ENCODE results near the gene SLC16A1.
A peak's percentile ranks its signal among the peaks of the same experiment; 100 is the strongest.
"Not testable (repeated sequence)": the region's sequence is repeated elsewhere in the genome, so short reads cannot be mapped to it uniquely, and the experiment has no call there.

Gene SLC16A1

DNA sequence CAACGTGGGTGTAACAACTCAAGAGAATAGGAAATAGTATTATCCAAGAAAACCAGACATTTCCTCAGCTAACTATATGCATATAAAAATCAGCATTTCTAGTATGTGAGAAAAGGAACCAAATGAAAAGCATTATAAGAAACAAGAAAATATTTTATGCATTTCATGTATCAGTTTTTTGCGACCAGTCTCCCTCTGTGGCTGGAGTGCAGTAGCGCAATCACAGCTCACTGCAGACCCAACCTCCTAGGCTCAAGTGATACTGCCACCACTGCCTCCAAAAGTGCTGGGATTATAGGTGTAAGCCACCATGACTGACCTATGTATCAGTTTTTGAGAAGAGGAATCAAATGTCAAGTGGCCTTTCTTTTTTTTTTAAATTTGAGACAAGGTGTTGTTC is 31.0 kb downstream of the SLC16A1 start:
- DNase-seq (ENCODE audit: low read depth in 2 of 2), result no peak

DNA sequence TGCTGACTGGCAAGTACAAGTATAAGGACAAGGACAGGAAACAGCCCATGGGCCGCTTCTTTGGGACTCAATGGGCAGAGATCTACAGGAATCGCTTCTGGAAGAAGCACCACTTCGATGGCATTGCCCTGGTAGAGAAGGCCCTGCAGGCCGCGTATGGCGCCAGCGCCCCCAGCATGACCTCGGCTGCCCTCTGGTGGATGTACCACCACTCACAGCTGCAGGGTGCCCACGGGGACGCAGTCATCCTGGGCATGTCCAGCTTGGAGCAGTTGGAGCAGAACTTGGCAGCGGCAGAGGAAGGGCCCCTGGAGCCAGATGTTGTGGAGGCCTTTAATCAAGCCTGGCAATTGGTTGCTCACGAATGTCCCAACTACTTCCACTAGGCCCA is 32.0 kb downstream of the SLC16A1 start:
- DNase-seq (ENCODE audit: low read depth in 2 of 2), result no peak

DNA sequence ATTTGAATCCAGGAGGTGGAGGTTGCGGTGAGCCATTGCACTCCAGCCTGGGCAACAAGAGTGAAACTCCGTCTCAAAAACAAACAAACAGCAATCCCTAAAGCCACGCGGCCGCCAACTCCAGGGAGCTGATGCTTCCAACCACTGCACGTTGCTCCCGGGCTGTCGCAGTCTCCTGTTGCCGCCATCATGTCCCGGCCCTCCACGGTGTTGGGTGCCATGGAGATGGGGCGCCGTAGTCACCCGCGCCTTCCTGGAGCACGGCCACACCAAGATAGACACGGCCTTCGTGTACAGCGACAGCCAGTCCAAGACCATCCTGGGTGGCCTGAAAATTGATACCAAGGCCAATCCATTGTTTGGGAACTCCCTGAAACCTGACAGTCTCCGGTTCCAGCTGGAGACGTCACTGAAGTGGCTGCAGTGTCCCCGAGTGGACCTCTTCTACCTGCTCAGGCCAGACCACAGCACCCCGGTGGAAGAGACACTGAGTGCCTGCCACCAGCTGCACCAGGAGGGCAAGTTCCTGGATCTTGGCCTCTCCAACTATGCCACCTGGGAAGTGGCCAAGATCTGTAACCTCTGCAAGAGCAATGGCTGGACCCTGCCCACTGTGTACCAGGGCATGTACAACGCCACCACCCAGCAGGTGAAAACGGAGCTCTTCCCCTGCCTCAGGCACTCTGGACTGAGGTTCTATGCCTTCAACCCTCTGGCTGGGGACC is 32.6 kb downstream of the SLC16A1 start:
- DNase-seq (ENCODE audit: low read depth in 2 of 2), result no peak

DNA sequence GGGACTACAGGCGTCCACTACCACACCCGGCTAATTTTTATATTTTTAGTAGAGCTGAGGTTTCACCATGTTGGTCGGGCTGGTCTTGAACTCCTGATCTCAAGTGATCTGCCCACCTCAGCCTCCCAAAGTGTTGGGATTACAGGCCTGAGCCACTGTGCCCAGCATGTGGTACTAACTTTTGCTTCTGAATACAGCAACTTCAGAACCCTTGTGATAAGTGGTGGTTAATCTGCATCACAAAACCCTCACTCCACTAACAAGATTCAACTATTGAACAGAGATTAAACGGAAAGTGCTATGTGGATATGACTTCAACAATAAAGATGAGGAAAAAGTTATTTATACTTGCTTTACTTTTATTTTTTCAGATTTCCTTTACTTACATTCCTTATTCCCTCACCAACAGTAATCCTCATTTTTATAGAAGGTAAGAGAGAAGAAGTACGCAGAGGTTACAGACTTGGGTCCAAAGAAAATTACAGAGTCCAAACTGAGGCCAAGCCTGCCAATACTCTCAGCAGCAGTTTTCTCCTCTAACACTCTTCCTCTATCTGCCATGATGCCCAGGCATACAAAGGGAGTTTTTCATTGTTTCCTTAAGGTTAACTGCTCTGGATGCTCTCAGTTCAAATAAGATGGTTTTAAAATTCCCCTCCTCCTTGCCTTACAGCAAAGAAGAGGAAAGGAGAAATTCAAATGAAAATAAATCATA is 44.3 kb downstream of the SLC16A1 start:
- DNase-seq (ENCODE audit: low read depth in 2 of 2), result no peak

DNA sequence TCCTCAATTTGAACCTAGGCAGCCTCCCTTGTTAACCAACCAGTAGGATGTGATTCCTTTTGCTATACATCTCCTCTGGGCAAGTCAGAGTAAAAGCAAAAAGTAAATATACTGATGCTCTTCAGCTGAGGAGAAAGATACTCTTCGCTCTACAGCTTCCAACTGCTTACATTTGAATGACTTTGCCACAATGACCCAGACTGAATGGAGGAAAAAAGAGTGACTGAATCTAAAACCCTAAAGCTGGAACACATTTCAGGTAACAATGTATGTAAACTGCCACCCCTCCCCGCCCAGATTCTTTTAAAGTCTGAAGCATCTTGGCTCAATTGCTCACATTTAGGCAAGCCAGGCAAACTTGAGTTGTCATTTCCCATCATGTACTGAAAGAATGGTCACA is 46.1 kb downstream of the SLC16A1 start:
- DNase-seq (ENCODE audit: low read depth in 2 of 2), result no peak

DNA sequence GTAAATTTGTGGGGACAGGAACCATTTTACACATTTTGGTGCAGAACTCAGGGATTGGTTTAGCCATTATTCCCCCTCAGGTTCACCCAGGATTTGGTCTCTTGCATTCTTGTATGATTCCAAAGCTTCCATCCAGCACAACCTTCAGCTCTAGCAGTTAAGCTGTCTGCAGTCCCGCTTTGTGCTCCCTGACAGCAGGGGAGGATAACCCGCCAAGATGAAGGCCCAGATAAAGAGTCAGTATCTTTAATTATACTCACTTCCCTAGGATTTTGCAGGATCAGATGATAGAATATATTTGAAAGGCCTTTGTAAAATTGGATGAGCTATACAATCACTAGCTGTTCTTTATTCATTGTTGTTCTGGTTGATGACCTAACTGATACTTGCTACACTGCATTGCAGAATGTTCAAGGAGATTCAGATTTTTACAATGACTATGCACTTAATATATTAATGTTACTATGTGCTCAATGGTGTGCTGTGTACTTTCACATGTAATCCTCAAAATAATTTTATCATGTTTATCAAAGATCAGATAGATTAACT is 49.8 kb downstream of the SLC16A1 start:
- DNase-seq (ENCODE audit: low read depth in 2 of 2), result no peak

DNA sequence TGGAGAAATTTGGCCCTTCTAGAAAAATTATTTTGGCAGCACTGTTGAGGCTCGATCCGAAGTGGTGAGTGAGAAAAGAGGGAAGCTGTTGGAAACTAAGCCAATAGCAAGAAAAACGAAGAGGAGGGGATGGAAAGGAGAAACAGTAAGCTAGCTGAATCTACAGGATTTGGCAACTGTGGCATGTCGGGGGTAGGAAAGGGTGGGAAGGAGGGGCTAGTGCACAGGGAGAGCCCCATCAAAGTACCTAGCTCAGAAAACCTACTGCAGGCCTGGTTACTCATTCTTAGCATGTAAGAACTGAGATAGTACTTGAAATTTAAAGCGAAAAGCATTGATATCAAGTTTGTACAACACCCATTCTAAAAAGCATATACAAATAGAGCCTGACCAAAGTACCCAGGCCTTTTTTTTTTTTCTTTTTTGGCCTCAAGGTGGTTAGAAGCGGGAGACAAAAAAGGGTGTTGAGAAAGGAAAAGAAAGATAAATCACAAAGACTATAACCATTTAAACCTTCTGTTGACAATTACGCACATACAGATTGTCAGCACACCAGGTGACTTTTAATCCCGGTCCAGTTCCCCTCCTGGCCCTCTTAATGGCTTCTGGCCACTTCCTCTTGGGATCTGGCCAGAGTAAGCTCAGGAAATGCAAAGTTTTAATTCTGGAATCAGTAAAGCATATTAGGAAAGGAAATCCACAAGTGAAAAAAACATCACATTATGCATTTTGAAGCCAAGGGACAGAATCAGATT is 50.4 kb downstream of the SLC16A1 start:
- DNase-seq (ENCODE audit: low read depth in 2 of 2), result no peak

DNA sequence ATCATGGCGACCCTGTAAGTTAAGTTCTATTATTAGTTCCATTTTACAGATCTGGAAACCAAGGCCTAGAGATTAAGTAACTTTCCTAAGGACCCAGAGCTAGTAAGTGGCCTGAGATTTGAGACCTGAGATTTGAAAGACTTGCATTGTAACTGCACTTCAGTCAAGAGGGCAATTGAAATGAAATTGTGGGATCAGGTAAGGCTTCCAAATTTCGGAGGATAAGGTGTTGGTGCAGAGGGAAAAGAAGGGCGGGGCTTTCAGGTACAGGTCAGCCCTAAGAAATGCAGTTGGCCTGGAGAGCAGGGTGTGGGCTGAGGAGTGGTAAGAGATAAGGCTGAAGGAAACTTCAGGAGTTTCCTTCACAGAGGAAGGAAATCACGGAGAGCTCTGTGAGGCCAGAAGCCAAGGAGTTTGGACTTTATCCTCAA is 51.1 kb downstream of the SLC16A1 start:
- no peak for DNase-seq (ENCODE audit: low read depth in 2 of 2)

DNA sequence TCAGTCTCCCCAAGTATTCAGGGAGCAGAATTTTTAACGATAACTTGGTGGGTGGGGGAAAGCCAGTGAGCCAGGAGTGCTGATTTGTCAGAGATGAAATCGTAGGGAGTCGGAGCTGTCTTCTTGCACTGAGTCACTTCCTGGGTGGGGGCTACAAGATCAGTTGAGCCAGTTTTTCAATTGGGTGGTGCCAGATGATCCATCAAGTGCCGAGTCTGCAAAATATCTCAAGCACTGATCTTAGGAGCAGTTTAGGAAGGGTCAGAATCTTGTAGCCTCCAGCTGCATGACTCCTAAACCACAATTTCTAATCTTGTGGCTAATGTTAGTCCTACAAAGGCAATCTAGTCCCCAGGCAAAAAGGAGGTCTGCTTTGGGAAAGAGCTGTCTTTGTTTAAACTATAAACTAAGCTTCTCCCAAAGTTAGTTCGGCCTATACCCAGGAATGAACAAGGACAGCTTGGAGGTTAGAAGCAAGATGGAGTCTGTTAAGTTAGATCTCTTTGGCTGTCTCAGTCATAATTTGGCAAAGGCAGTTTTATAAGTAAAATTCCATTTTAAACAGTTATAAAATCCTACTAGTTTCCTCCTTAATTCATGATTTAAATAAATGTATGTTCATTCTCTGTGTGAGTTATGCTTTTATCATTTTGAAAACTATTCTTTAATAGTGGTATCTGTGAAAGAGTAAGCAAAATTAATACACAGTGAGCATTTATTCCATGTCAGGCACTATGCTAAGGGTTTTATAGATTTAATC is 51.7 kb downstream of the SLC16A1 start:
- peak; percentile 41 to 48 for DNase-seq (ENCODE audit: low read depth in 2 of 2)

DNA sequence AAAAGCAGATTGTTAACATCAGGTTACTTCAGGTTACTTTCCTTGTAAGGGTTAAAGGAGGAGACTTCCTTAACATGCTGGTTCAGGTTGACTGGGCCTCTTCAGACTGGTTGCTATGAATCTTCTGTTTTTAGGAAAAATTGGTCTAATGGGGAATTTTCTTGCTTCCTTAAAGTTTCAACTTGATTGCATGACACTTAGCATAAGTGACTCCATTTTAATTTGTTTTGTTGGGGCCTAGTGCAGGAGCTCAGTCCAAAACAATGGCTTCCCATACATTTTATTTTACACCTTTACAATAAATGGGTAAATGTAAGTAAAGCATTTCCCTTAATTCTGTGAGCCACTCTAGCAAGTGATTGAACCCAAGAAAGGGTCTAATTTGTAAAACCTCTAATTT is 53.8 kb downstream of the SLC16A1 start:
- no peak for DNase-seq (ENCODE audit: low read depth in 2 of 2)

DNA sequence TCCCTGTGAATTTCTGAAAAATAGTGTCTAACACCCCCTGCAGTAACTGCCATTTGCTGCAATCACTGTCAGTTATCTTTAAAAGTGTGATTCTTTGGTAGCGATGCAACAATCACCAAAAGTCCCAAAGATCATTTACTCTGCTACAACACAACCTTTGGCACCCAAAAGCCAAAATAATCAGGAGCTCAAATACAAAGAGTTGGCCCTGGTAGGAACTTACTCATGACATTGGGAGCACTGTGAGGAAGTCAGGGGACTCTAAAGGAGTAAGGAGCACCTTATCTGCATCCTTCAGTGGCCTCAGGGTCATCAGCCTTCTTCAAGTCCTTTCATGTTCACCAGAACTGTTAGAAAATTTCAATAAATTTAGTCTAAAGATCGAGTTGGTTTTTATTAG is 54.6 kb downstream of the SLC16A1 start:
- DNase-seq (ENCODE audit: low read depth in 2 of 2), result no peak

DNA sequence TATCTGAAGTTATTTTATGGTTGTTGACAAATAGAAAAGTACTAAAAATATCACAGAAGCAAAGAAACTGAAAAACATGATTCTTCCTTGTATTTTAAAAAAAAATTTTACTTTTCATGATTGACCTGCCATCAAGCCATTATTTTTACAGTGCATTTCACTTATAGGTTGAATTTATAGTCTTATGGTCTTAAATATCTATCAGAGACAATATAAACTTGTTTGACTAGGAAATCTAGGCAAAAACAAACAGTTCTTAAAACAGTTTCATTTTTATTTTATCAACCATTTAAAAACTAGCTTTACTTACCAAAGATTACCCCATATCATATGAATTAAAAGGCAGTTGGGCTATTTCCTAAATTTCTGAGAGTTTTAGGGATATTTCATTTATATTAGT is 59.2 kb downstream of the SLC16A1 start:
- no peak for DNase-seq (ENCODE audit: low read depth in 2 of 2)

DNA sequence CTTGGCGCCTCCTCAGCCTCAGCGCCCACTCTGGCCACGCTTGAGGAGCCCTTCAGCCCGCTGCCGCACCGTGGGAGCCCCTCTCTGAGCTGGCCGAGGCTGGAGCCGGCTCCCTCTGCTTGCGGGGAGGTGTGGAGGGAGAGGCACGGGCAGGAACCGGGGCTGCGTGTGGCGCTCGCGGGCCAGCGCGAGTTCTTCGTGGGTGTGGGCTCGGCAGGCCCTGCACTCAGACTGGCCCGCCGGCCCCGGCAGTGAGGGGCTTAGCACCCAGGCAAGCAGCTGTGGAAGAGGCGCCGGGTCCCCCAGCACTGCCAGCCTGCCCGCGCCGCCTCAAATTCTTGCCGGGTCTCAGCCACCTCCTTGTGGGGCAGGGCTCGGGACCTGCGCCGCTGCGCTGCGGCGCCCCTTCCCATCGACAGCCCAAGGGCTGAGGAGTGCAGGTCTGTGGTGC is 61.4 kb downstream of the SLC16A1 start:
- DNase-seq (ENCODE audit: low read depth in 2 of 2), result no peak

DNA sequence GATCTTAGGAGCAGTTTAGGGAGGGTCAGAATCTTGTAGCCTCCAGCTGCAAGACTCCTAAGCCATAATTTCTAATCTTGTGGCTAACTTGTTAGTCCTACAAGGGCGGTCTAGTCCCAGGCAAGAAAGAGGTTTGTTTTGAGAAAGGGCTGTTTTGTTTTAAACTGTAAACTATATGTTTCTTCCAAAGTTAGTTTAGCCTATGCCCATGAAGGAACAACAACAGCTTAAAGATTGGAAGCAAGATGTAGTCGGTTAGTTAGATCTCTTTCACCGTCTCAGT is 62.0 kb downstream of the SLC16A1 start:
- DNase-seq (ENCODE audit: low read depth in 2 of 2), result no peak

DNA sequence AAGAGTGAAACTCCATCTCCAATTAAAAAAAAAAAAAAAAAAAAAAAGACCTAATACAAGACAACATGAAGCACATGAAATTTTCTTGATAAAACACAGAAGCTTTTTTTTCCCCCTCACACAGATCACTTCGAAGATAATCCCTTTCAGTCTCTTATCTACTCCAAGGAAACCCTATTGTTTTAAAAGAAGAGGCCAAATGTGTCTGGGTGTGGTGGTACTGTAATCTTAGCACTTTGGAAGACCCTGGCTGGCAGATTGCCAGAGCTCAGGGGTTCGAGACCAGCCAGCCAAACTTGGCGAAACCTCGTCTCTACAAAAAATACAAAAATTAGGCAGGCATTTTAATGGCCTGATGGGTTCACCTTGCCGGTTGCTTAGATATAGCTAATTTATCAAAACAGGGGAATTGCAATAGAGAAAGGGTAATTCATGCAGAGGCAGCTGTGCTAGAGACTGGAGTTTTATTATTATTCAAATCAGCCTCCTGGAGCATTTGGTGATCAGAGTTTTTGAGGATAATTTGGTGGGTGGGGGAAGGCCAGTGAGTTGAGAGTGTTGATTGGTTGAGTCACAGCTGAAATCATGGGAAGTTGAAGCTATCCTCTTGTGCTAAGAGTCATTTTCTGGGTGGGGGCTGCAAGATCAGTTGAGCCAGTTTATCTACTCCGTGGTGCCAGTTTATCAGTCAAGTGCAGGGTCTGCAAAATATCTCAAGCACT is 62.5 kb downstream of the SLC16A1 start:
- DNase-seq (ENCODE audit: low read depth in 2 of 2), result no peak

DNA sequence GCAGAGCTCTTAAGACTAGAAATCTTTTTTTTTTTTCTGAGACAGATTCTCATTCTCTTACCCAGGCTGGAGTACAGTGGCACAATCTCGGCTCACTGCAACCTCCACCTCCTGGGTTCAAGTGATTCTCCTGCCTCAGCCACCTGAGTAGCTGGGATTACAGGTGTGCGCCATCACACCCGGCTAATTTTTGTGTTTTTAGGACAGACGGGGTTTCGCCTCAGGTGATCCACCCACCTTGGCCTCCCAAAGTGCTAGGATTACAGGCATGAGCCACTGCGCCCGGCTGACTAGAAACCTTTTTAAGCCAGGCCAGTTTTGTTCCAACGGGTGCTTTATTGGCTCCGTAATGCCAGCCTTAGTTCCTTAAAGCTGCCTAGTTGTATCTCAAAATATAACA is 66.1 kb downstream of the SLC16A1 start:
- not testable (repeated sequence) for DNase-seq (ENCODE audit: low read depth in 2 of 2)

DNA sequence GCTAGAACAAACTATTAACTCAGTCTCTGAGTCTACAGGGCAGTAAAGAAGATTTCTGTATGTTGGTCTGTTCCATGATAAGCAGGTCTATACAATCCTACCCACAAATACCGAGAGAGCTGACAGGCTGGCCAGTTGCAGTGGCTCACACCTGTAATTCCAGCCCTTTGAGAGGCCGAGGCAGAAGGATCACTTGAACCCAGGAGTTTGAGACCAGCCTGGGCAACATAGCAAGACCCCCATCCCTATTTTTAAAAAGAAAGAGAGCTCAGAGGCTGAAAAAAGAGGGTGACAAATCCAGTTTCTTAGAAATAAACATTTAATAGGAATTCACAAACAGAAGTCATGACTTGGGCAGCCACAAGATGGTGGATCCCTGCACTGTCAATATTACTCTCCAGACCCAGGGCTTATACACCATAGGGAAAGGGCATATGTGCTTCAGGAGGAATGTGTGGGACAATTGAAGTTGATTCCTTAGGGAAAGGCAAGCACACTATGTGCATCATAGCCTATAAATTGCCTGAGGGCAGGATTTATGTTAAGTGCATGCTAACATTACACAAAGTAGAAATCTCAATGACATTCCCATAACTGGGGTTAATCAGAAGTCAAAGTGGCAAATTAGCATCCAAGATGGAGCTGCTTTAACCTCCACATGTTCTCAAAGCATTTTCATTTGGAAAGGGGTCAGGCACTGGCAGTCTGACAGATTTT is 66.8 kb downstream of the SLC16A1 start:
- DNase-seq (ENCODE audit: low read depth in 2 of 2), result no peak

DNA sequence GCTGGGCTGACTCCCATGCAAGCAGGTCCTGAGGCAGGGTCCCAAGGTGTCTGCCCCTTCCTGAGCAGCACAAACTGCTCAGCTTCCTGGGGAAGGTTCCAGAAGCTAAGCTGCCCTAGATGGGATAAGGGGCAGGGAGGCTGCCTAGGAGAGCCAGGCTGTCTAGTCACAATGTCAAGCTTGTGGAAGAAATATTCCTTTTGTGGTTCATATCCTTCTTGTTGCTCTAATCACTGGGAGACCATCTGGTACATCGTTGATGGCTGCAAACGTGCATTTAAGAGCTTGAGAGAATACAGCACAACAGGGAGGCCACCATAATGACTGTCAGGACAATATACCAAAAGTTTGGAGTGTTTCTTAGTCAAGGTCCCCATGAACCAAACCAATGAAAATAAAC is 67.4 kb downstream of the SLC16A1 start:
- DNase-seq (ENCODE audit: low read depth in 2 of 2), result no peak

DNA sequence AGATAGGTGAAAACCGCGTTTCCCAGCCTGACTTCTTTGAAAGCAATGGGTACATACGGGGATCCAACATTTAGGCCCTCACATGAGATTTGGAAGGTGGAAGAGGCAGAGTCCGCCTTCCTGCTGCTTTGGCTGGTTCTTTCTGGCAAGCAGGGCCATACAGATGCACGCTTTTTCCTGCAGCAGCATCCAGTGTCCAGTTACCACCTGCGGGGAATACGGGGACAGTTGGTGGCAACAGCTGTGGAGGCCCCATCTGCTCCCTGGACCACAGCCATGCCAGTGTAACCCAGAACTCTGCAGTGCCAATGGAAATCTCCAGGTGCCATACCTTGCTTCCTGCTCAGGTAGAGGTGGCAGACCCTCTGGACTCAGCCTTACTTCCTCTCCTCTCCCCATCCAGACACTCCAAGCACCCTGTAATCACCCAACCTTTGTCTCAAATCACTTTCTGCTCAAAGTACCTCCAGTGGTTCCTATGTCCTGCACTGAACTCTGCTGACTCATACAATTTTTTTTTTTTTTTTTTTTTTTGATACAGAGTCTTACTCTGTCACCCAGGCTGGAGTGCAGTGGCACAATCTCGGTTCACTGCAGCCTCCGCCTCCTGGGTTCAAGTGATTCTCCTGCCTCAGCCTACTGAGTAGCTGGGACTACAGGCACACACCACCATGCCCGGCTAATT is 68.3 kb downstream of the SLC16A1 start:
- DNase-seq (ENCODE audit: low read depth in 2 of 2), result no peak

DNA sequence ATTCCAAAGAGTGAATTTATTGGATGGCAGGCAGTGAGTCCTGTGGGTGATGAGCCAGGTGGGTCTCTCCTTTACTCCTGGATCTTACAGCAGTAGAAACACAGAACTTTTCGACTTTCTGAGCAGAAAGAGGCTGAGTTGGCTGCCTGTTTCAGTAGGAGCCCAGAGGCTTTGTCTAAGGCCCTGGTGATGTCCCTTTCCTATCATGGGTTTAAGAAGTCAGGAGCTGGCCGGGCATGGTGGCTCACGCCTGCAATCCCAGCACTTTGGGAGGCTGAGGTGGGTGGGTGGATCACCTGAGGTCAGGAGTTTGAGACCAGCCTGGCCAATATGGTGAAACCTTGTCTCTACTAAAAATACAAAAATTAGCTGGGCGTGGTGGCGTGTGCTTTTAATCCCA is 71.0 kb downstream of the SLC16A1 start:
- not testable (repeated sequence) for DNase-seq (ENCODE audit: low read depth in 2 of 2)
